Spinal cord (tissue), 10 donors: Measurements from ENCODE around the gene COX7A1. TPM values are rescaled to one million over a fixed set of nuclear protein-coding genes. Genes with fewer than 3 reads are reported as not detected.

Source experiments
- DNase-seq, 6 donors: peaks; one replicate each; pipeline versions ENCODE4 v3.0.0 to v3.0.0-alpha.2; 2013 to 2015; ENCODE audit warnings: low spot score in 6 of 6, low read depth in 4 of 6
- H3K27ac ChIP-seq: one replicate; pipeline ENCODE4 v1.5.1; 2013; ENCODE audit warnings: low read depth, low read length, control low read depth
- H3K27me3 ChIP-seq: one replicate; pipeline ENCODE4 v1.6.1; 2013; ENCODE audit warnings: low read length; ENCODE audit not compliant: control insufficient read depth, insufficient read depth
- H3K36me3 ChIP-seq: one replicate; pipeline ENCODE4 v1.6.1; 2013; ENCODE audit warnings: low read length; ENCODE audit not compliant: control insufficient read depth, insufficient read depth
- H3K4me1 ChIP-seq: one replicate; pipeline ENCODE4 v1.6.1; 2013; ENCODE audit warnings: low read length; ENCODE audit not compliant: control insufficient read depth, insufficient read depth
- H3K4me3 ChIP-seq: one replicate; pipeline ENCODE4 v1.5.1; 2013; ENCODE audit warnings: low read depth, low read length, control low read depth
- H3K9me3 ChIP-seq: one replicate; pipeline ENCODE4 v1.6.1; 2013; ENCODE audit warnings: low read length; ENCODE audit not compliant: control insufficient read depth, insufficient read depth
- WGBS: methylation state at CpG from one replicate; pipeline ENCODE4 v1.1.5; 2013; ENCODE audit warnings: missing lambda C conversion rate; ENCODE audit not compliant: insufficient coverage; 5-methylcytosine and 5-hydroxymethylcytosine counted together
- polyA plus RNA-seq, 2 donors: library from polyadenylated mRNA; unstranded; fragments of 120-200 nt; gene quantifications; one replicate each; pipeline ENCODE4 v1.2.1, GENCODE V29; 2013; ENCODE audit not compliant: insufficient read length in 2 of 2
- total RNA-seq, 2 donors: library from RNA; depleted of rRNA in 1 of 2; stranded (reverse); fragments of 120-200 nt in 1 of 2; fragments of >200 nt in 1 of 2; gene quantifications; one replicate each; pipeline versions ENCODE4 v1.2.3 to v1.2.4, GENCODE V29; 2013 to 2014
- donor health status: healthy.

The COX7A1 gene
- total and polyA plus RNA-seq, 4 donors = 5.8 to 22.2 (median 15.1) TPM

GRCh38 chr19:36103040-36103626 is 49.1 kb downstream of the COX7A1 start:
- no peak overlapping the region for H3K27ac ChIP-seq
- H3K9me3 ChIP-seq = no peaks in the 10 kb centered on the region

GRCh38 chr19:36101550-36102327 is 50.5 kb downstream of the COX7A1 start:
- 93% methylated on average over 27 of the region's 27 CpGs for WGBS
- H3K27me3 ChIP-seq = no peaks in the 10 kb centered on the region
- no peak for DNase-seq
- H3K9me3 ChIP-seq = no peaks in the 10 kb centered on the region
- no peak overlapping the region for H3K4me3 ChIP-seq
- no peak overlapping the region for H3K27ac ChIP-seq
- H3K4me1 ChIP-seq = peaks cover 2% of the 10 kb centered on the region
- peaks cover 73% of the 10 kb centered on the region for H3K36me3 ChIP-seq

More at GRCh38 chr19:36103040-36103626, 49.1 kb downstream of the COX7A1 start:
- 94% methylated on average over 24 of the region's 24 CpGs for WGBS
- no peak overlapping the region for H3K4me3 ChIP-seq
- H3K36me3 ChIP-seq = peaks cover 83% of the 10 kb centered on the region
- H3K27me3 ChIP-seq = no peaks in the 10 kb centered on the region
- no peak for DNase-seq
- no peaks in the 10 kb centered on the region for H3K4me1 ChIP-seq

Other genes with a start within 250 kb of the COX7A1 start
- gene HCST, start 249.9 kb downstream of the COX7A1 start, total RNA-seq = 1 to 10 TPM; 1.9 to 3.5 TPM
- gene HCST, start 249.9 kb downstream of the COX7A1 start, polyA plus RNA-seq = 1 to 10 TPM; 3.7 to 4.0 TPM
- 10 to 100 TPM; 14.1 to 34.1 TPM for gene TYROBP, start 244.2 kb downstream of the COX7A1 start, total RNA-seq
- 10 to 100 TPM; 25.8 to 32.4 TPM for gene TYROBP, start 244.2 kb downstream of the COX7A1 start, polyA plus RNA-seq
- 1 to 10 TPM; 5.5 to 6.6 TPM for gene LRFN3, start 216.1 kb downstream of the COX7A1 start, total RNA-seq
- 10 to 100 TPM; 45.0 to 47.8 TPM for gene LRFN3, start 216.1 kb downstream of the COX7A1 start, polyA plus RNA-seq
- 10 to 100 TPM; 11.4 to 27.5 TPM for gene SDHAF1, start 157.3 kb downstream of the COX7A1 start, total RNA-seq
- 10 to 100 TPM; 25.3 to 27.3 TPM for gene SDHAF1, start 157.3 kb downstream of the COX7A1 start, polyA plus RNA-seq
- gene SYNE4, start 143.6 kb downstream of the COX7A1 start, total RNA-seq = 1 to 10 TPM in 1 of 2 donors, under 1 TPM in 1; 0.79 to 1.4 TPM
- gene SYNE4, start 143.6 kb downstream of the COX7A1 start, polyA plus RNA-seq = 1 to 10 TPM; 6.8 to 7.1 TPM
- 10 to 100 TPM; 12.6 to 14.3 TPM for gene ALKBH6, start 138.2 kb downstream of the COX7A1 start, total RNA-seq
- 10 to 100 TPM; 22.5 to 29.2 TPM for gene ALKBH6, start 138.2 kb downstream of the COX7A1 start, polyA plus RNA-seq
- 10 to 100 TPM; 25.2 to 53.4 TPM for gene CLIP3, start 119.6 kb downstream of the COX7A1 start, total RNA-seq
- gene CLIP3, start 119.6 kb downstream of the COX7A1 start, polyA plus RNA-seq = 100 to 1,000 TPM; 294 to 331 TPM
- gene THAP8, start 98.2 kb downstream of the COX7A1 start, total RNA-seq = 1 to 10 TPM; 3.1 to 6.6 TPM
- 10 to 100 TPM; 16.9 to 17.1 TPM for gene THAP8, start 98.2 kb downstream of the COX7A1 start, polyA plus RNA-seq
- gene WDR62, start 97.5 kb downstream of the COX7A1 start, total RNA-seq = 1 to 10 TPM; 2.1 to 3.1 TPM
- 1 to 10 TPM; 4.8 to 6.6 TPM for gene WDR62, start 97.5 kb downstream of the COX7A1 start, polyA plus RNA-seq
- gene OVOL3, start 41.3 kb downstream of the COX7A1 start, total RNA-seq = not detected
- gene OVOL3, start 41.3 kb downstream of the COX7A1 start, polyA plus RNA-seq = under 1 TPM in 1 of 2 donors, not detected in 1; 0.56 TPM
- gene POLR2I, start 37.6 kb downstream of the COX7A1 start, total RNA-seq = 100 to 1,000 TPM in 1 of 2 donors, 10 to 100 TPM in 1; 68.3 to 130 TPM
- 100 to 1,000 TPM; 104 to 113 TPM for gene POLR2I, start 37.6 kb downstream of the COX7A1 start, polyA plus RNA-seq
- 100 to 1,000 TPM; 184 to 278 TPM for gene TBCB, start 37.0 kb downstream of the COX7A1 start, total RNA-seq
- gene TBCB, start 37.0 kb downstream of the COX7A1 start, polyA plus RNA-seq = 100 to 1,000 TPM; 336 to 343 TPM
- gene CAPNS1, start 12.4 kb downstream of the COX7A1 start, total RNA-seq = 100 to 1,000 TPM; 200 to 421 TPM
- gene CAPNS1, start 12.4 kb downstream of the COX7A1 start, polyA plus RNA-seq = 100 to 1,000 TPM; 486 to 515 TPM
- gene ZNF565, start 62.2 kb upstream of the COX7A1 start, total RNA-seq = 10 to 100 TPM; 12.1 to 12.9 TPM
- gene ZNF565, start 62.2 kb upstream of the COX7A1 start, polyA plus RNA-seq = 10 to 100 TPM in 1 of 2 donors, 1 to 10 TPM in 1; 9.7 to 11.0 TPM
- 10 to 100 TPM; 86.3 to 93.2 TPM for gene ZNF146, start 62.7 kb upstream of the COX7A1 start, total RNA-seq
- gene ZNF146, start 62.7 kb upstream of the COX7A1 start, polyA plus RNA-seq = 10 to 100 TPM; 64.1 to 81.3 TPM
- 10 to 100 TPM; 17.5 to 33.0 TPM for gene ZFP14, start 226.8 kb upstream of the COX7A1 start, total RNA-seq
- gene ZFP14, start 226.8 kb upstream of the COX7A1 start, polyA plus RNA-seq = 10 to 100 TPM; 15.2 to 15.4 TPM